ENCODE data around the gene PPP1R1C. TPM values are rescaled to one million over a fixed set of nuclear protein-coding genes. Genes with fewer than 3 reads are reported as not detected.

Gene PPP1R1C
- total RNA-seq, 4 donors from 2014 or later, result not detected

GRCh38 chr2:182043861-182044260 lies 58.2 kb downstream of the PPP1R1C start:
- no peak for DNase-seq
- H3K27ac ChIP-seq, result no peak overlapping the region
- no peaks in the 10 kb centered on the region for H3K9me3 ChIP-seq
- no peak overlapping the region for H3K4me3 ChIP-seq
- H3K36me3 ChIP-seq, result no peaks in the 10 kb centered on the region
- TF ChIP-seq POLR2A (IDR thresholded peaks at IDR 0.05), result no peak
- TF ChIP-seq, protein P1, sequence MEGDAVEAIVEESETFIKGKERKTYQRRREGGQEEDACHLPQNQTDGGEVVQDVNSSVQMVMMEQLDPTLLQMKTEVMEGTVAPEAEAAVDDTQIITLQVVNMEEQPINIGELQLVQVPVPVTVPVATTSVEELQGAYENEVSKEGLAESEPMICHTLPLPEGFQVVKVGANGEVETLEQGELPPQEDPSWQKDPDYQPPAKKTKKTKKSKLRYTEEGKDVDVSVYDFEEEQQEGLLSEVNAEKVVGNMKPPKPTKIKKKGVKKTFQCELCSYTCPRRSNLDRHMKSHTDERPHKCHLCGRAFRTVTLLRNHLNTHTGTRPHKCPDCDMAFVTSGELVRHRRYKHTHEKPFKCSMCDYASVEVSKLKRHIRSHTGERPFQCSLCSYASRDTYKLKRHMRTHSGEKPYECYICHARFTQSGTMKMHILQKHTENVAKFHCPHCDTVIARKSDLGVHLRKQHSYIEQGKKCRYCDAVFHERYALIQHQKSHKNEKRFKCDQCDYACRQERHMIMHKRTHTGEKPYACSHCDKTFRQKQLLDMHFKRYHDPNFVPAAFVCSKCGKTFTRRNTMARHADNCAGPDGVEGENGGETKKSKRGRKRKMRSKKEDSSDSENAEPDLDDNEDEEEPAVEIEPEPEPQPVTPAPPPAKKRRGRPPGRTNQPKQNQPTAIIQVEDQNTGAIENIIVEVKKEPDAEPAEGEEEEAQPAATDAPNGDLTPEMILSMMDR (IDR thresholded peaks at IDR 0.05), result no peak
- H3K4me1 ChIP-seq, result no peaks in the 10 kb centered on the region
- no peaks in the 10 kb centered on the region for H3K27me3 ChIP-seq

DNA sequence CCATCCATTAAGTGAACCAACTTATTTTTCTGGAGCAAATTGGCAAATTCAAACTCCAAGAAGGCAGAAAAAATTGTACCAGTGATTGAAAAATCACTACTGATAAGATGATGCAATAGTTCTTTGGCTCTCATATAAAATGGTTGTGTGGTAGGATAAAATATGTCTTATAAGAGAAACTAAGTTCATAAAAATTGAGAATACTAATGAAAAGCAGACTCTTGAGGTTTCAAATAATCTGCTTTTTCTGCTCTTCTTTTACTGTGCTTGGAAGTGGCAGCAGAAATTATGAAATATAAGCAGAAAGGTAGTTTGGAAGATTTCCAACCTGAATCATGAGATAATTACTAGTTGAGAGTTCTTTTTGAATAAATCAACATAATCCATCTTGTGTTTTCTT lies 61.9 kb downstream of the PPP1R1C start:
- no peaks in the 10 kb centered on the region for H3K27me3 ChIP-seq
- no peak overlapping the region for H3K4me3 ChIP-seq
- H3K4me1 ChIP-seq, result no peaks in the 10 kb centered on the region
- no peak overlapping the region for H3K27ac ChIP-seq
- H3K36me3 ChIP-seq, result no peaks in the 10 kb centered on the region
- TF ChIP-seq POLR2A (IDR thresholded peaks at IDR 0.05), result no peak
- TF ChIP-seq, protein P1 (IDR thresholded peaks at IDR 0.05), result no peak
- no peaks in the 10 kb centered on the region for H3K9me3 ChIP-seq
- DNase-seq, result no peak

- no peaks in the 10 kb centered on the region for H3K9me3 ChIP-seq
- no peaks in the 10 kb centered on the region for H3K27me3 ChIP-seq
- H3K4me1 ChIP-seq, result no peaks in the 10 kb centered on the region
- no peak for DNase-seq
- H3K27ac ChIP-seq, result no peak overlapping the region
- TF ChIP-seq POLR2A (IDR thresholded peaks at IDR 0.05), result no peak
- TF ChIP-seq, protein P1 (IDR thresholded peaks at IDR 0.05), result no peak
- H3K36me3 ChIP-seq, result no peaks in the 10 kb centered on the region
- H3K4me3 ChIP-seq, result no peak overlapping the region
Measured at GRCh38 chr2:182048088-182048487, 62.4 kb downstream of the PPP1R1C start.

DNA sequence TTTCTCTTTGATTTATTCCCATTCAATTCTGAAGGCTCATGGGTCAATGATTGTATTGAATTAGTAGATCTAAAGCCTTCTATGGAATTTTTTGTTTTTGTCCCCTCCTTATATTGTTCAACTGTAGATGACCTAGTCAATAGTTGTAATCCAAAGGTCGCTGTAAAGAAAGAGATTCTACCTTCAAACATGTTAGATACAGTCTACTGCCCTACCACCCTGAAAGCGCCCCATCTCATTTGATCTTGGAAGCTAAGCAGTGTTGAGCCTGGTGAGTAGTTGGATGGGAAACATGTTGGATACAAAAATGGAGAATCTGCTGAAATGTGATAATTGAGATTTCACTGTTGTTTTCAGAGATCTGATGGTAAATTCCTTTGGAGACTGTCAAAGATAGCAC lies 63.0 kb downstream of the PPP1R1C start:
- DNase-seq, result no peak

DNA sequence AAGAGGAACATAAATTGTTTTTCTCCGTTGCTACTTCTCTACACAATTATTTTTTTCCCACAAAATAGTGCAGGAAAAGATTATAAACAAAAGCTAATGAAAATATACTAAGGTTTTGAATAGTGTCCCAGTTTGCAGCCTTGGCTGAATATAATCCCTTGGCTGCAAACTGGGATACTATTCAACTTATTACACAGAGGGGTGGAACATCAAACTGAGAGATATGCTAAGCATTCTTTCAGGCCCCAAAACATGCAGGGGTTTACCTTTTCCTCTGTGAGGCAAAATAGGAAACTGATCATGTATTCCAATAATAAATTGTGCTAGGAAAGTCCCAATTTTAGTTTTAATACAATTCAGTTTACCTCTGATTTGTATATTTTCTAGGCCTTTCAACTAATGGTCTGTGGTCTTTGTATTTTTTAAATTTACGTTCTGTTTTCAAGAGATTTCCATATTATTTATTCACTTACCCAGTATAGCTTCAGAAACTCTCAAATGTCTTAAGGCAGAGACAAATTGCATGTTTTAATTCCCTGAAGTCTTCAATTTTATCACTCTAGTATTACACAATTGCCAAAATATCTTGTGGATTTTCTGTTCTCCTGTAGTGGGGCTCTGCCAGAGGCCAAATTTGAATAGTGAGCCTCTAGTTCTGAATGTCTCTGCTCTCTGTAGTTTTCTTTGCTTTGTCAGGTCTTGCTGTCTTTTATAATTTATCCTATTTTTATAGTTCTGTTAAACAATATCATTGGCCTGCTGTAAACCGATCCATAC lies 63.9 kb downstream of the PPP1R1C start:
- TF ChIP-seq, protein P1 (IDR thresholded peaks at IDR 0.05), result no peak
- no peak for TF ChIP-seq POLR2A (IDR thresholded peaks at IDR 0.05)
- no peak overlapping the region for H3K27ac ChIP-seq
- H3K4me1 ChIP-seq, result no peaks in the 10 kb centered on the region
- no peaks in the 10 kb centered on the region for H3K36me3 ChIP-seq
- DNase-seq, result no peak
- no peaks in the 10 kb centered on the region for H3K9me3 ChIP-seq
- no peaks in the 10 kb centered on the region for H3K27me3 ChIP-seq
- no peak overlapping the region for H3K4me3 ChIP-seq

More for the DNA sequence above, 63.0 kb downstream of the PPP1R1C start:
- Histone ChIP-seq H3K27ac (no peak overlapping the region), H3K27me3 (no peaks in the 10 kb centered on the region), H3K36me3 (no peaks in the 10 kb centered on the region), H3K4me1 (no peaks in the 10 kb centered on the region), H3K4me3 (no peak overlapping the region), H3K9me3 (no peaks in the 10 kb centered on the region)
- TF ChIP-seq, protein P1 (IDR thresholded peaks at IDR 0.05), result no peak
- no peak for TF ChIP-seq POLR2A (IDR thresholded peaks at IDR 0.05)
